GM18858 (cell line): ENCODE data around the gene GPC6.

Experiments
- ATAC-seq: cut with Tn5 transposase; IDR thresholded peaks from one replicate; pipeline ENCODE4 v1.9.1; 2021; ENCODE audit not compliant: unreplicated experiment

The GPC6 gene

DNA sequence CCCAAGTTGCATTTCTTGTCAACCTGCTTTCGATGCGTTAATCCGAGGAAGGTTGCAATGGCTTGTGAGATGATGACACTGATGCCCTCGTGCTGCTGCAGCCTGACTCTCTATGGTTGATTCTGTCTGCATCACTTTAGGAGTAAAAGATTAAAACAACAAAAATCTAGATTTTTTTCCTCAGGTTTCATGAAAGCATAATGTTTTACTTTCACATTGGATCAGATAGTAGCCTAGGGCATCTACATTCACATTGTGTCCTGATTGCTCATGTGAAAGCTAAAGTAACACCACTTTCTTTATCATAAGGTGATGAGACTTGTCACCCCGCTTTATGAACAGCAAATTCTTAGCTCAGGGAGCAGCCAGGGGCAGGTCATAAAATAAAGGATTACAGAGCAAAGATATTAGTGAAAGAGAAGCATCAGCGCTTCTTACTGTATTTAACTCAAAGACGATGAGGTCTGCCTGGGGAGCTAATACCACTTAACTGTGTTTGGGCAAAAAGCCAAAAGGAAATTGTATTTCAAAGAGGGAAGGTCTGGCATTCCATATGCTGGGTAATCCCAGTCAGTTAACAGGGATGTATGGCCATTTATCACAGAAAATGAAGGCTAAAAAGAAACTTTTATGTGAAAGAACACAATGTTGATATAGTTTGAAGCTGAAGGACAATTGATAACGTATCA is 270.5 kb downstream of the GPC6 start:
- ATAC-seq, result no peak

DNA sequence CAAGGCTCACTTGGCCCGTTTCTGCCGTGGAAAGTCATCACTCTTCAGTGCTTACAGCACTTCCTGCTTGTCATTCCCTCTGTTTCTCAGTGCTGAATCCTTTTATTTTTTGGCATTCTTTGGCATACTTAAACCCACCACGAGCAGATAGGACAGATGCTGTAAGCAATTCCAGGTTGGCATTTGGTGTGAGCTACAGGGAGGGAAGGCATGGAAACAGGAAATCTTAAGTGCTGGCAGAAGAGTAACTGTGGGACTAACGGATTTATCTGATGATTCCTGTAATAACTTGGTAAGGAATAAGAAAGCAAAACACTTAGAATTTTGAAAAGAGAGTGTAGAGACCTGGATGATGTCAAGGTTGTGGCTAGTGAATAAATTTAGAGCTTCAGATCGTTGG is 273.4 kb downstream of the GPC6 start:
- no peak for ATAC-seq

DNA sequence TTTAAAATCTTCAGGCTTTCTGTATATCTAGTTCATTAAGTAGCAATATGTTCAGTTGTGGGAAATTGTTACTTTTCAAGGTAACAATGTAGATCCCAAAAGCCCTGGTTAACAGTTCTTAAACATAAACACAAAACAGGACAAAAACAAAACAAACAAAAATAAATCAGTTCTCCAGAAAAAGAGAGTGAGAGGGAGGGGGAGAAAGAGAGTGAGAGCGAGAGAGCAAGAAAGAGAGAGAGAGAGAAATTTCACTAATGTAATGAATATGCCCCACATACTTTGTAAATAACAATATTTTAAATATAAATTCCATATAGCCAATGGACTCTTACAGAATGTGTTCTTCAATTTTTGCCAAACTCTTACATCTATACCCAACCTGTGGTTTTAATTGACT is 275.5 kb downstream of the GPC6 start:
- ATAC-seq, result no peak

DNA sequence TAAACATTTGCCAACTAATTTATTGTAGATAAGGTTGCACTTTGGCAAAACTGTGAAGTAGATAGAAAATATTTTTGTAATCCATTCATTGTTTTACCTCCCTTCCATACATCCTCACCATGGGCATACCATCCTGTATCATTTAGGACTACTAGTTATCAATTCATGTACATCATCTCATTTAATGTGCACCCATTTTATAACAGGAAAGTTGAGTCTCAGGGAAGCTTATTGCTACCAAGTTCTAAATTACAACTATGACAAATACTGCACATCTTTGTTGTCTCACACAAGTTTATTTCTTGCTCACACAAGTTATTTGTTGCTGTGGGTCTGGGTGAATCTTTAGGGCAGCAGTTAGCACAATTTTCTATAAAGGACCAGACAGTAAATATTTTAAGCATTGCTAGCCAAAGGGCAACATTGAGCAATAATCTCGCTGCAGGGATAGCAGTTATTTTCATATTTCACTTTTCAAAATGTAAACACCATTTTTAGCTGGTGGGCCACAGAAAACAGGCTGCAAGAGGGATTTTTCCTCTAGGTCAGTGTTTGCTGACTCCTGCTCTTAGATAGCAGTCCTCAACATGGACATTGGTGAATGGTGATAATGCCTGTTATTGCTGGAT is 276.5 kb downstream of the GPC6 start:
- no peak for ATAC-seq

DNA sequence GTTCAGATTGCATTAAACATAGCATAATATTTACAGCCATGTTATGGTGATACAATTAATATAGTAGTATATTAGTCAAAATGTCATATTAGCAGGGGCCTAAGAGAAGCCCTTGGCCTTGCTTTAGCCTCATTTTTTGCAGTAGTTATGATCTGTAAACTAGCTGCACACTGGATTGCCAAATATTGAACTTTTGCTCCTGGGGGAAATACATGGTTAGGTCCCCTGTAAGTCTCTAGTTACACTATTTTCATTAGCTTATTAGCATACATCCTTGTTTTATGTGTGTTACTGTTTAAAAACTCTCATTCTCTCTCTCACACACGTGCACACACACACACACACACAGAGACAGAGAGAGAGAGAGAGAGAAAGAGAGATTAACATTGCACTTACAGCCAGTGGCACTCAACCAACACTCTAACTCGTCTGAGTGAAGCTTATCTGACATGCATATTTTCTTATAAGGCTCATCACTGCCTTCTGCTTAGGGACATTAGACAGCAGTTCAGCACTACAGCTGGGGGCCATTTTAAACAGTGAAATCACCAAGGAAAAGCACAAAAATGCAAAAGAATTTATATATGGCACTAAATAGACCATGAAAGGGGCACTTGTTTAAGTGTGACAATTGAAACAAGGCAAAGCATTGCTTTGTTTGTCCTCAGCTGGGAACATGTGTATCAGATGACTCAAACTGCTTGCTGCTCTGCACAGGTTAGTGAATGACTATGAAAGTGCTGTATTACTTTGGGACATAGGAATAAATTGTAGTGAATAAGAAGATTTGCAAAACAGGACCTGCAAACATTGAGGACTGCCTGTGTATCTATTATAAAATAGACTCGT is 278.7 kb downstream of the GPC6 start:
- ATAC-seq, result no peak

DNA sequence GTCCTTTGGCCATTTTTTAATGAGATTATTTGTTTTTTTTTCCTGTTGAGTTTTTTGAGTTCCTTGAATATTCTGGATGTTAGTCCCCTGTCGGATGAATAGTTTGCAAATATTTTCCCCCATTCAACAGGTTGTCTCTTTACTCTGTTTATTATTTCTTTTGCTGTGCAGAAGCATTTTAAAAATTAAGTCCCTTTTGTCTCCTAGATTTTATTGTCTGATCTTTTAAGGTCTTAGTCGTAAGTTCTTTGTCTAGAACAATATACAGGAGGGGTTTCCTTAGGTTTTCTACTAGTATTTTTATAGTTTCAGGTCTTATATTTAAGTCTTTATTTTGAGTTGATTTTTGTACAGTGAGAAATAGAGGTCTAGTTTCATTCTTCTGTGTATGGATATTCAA is 284.4 kb downstream of the GPC6 start:
- no peak for ATAC-seq

DNA sequence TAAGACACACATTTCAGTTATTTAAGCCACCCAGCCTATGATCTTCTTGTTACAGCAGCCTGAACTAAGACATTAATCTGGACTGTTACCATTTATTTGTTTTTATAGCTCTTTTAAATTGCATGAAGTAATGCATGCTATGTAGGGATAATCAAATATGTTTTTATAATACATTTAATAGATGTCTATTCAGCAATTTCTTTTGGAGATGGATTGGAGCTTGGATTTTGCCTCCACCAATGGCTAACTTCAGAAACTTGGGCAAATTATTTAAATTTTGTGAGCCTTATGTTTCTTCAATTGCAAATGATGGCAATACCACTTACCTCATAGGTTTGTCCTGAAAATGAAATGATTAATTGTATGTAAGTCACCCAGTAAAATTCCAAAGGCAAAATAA is 288.7 kb downstream of the GPC6 start:
- no peak for ATAC-seq

DNA sequence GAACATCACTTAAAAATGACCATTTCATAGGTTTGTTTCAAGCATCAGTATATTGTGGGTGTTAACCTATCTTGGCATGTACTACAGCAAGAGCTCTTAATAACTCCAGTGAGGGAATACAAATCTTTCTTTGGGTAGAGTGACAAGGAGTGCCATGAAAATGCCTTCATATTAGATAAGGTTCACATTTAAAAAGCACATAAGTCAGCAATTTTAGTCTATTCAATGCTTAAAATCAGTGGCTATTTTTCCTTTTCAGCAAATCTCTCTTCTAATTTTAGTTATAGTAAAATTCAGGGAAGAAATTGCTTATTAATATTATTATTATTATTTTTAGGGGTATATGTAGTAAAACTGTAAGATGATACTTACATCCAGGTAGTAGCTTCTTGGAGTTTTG is 291.1 kb downstream of the GPC6 start:
- no peak for ATAC-seq

DNA sequence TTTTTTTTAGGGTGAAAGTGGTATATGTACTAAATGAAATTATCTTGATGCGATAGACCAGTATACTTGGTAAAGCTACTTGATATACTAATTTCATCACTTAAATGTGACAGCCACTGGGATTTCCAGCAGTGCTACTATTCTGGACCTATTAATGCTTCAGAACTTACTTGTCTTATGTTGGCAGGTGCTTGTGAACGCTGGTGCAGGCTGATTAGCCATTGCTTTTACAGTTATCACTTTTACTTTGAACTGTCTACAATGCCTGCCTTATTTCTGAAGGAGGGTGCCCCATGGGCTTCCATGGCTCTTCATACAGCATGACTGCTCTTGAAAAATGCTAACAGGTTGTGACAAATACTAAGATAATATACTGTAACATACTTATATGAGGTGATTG is 294.7 kb downstream of the GPC6 start:
- no peak for ATAC-seq

DNA sequence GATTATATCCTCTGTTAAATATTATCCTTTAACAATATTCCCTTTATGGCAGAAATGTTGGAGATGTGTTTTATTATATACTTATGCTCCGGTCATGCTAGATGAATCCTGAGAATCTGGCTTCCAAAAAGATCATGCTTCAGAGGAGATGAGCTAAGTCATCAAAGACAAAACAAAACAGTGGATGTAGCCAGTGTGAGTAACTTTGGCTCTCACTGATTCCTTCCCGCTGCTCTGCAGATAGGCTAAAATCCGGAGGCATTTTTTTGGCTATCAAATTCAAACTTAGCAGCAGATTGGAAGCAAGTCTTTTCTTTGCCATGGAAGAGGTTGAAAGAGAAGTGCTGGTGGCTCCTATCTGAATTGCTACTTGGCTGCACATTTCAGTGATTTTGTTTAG is 295.9 kb downstream of the GPC6 start:
- ATAC-seq, result no peak

DNA sequence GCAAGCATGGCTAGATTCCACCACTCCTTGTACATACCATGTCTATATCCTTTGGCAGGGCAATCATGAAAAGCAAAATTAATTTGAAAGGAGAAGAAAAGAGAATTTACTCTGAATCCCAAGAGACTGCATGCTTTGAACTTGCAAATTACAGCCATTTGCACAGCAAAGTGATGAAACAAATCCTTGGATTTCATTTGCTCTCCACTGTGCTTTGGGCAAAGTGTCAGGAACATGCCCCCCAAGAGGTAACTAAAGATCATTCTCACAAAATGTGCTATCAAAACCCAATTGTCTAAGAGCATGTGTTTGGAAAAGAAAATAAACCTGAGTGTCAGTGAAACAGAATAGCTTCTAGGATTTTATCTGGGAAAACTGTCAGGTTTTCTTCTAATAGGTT is 298.5 kb downstream of the GPC6 start:
- no peak for ATAC-seq

DNA sequence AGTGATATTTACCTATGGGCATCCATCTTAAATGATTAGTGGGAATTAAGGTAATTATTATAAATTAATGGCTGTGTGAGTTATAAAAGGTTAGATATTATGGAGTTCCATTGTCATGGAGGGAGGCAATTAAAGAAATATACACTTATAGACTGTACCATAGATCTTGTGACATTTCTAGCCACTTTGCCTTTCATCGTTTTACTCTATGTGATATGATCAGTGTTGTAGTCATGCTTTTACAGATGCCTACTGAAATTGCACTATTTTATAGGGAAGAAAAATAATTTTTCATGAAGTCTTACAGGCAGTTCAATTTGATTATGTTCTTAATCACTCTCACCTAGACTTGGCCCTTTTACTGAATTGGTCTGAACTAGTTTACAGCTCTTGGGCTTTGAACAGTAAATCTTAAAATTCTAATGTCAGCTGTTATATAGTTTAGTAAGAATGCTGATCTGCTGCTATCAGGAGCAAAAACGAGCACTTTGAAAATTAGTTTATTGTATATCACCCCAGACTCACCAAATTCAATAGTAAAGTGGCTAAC is 301.2 kb downstream of the GPC6 start:
- no peak for ATAC-seq

DNA sequence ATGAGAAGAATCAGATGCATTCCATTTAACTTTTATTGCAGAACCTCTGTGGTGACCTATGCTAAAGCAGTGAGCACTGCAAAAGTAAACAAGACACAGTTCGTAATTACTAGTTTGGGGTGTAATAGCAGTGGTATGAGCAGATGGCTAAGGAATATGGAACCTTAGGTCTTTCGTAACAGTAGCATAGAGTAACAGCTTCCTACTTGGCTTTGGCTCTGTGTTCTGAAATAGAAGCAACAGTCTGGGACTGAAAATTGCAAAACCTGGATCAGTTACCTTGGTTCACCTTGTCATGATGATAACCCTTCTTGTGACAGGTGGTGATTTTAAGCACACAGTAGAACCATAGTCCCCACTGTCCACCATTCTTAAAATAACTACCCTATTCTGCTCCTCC is 303.4 kb downstream of the GPC6 start:
- no peak for ATAC-seq

DNA sequence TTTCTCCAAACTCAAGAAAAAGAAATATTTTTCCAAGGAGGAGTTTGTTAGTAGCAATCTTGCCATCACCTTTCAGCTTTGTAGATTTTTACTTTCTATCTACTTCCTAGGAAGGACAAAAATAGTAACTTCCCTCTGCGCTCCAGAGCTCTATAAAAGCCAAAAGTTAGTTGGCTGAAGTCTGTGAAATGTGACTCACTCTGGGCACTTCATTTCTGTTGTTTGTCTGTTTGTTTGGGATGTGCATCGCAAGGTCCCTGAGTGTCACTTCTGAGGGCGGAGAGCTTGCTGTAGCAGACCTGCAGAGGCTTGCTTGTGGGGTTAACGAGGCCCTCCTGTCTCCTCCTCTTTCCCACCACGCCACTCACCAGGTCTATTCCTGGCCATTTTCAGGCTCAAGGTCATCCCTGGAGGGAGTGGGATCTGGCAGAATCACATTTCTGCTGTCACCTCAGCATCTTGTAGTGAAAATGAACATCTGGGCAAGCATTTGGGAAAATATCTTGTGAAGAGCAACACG is 307.6 kb downstream of the GPC6 start:
- ATAC-seq, result no peak

DNA sequence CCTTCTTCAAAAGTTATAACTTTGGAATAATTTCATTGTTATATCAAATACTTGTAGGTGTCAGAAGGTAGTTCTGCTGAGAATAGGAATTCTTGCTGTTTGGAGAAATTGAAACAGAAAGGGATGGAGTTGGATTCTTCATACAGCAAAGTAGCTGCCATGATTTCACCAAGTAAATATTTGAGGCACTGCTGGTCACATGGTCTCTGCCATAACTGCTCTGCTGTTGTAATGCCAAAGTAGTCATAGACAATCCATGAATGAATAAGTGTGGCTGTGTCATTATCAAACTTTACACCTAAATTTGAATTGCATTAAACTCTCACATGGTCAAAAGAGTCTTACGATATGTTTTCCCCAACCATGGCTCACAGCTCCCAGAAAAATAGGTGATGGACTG is 308.6 kb downstream of the GPC6 start:
- no peak for ATAC-seq

DNA sequence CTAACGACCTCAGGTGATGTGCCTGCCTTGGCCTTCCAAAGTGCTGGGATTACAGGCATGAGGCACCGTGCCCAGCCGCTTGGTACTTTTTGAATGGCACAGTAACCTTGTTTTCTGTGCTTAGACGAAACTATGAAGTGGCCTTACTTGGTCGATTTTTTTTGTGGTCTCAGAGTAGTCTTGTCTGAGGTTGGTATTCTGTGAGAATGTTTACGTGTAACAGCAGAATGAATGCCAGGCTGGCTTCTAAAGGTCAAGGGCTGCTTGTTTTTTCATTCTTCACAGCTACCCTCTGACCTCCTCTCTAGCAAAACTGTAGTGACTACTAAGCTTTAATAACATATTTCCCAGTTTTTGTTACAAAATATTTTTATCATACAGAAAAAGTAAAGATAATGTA is 313.3 kb downstream of the GPC6 start:
- no peak for ATAC-seq

DNA sequence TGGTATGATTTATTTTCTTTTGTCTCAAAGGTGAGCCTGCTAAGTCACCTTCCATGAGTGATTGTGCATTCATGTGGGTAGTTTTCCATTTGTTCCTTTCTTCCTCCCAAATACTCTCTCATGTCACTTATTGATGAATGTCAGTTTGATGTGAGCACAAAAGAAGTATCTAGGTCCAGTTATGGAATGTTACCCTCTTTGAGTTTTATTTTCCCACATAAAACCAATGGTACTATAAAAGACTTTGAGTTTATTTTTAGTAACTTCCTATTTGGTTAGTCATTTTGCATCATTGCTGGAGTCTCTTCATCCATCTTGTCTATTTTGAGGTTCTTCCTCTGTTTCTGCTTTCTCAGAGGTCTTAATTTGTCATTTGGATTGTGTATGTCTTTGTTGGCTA is 321.3 kb downstream of the GPC6 start:
- no peak for ATAC-seq

DNA sequence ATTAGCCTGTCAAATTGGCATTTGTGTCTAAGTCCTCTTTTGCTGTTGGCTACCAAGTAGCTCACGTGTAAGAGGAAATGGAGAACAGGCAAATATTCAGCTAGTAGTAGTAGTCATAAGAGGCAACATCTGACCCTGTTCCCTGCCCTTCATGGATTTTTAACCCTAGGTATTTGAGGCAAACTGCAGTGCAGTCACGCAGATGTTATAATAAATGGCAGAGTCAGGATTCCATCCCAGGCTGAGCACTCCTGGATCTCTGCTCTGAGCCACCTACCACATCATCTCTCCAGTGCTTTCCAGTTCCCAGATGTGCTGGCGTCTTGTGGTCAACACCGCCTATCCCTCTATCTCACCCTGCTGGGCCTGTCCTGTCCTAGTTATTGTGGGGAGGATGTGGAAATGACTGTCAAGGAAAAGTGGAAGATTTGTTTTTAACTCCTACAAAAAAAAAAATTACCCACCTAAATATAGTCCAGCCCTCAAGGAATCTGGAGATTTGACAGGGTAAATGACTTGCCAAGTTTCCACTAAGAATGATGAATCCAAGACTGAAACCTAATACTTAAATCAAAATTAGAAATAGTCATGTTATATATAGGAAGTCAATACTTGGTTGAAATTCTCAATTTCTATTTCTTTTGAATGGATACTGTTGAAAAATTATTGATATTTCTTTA is 322.9 kb downstream of the GPC6 start:
- no peak for ATAC-seq

DNA sequence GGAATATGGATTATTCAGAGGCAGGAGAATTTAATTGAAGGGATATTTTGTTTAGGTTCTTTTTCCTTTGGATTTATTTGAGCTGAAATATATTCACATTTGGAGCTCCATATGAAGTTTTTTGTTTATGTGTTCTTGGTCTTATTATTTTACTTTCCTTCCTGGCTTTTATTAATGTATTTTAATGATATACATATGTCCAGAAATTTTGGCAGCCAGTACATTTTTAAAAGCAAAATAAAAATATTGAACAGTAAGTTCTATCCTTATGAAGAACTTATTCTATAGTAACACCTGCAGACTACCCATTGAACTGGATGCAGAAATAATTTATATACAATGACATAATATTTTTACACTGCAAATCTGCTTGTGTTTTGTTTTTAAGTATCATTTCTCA is 323.6 kb downstream of the GPC6 start:
- no peak for ATAC-seq

DNA sequence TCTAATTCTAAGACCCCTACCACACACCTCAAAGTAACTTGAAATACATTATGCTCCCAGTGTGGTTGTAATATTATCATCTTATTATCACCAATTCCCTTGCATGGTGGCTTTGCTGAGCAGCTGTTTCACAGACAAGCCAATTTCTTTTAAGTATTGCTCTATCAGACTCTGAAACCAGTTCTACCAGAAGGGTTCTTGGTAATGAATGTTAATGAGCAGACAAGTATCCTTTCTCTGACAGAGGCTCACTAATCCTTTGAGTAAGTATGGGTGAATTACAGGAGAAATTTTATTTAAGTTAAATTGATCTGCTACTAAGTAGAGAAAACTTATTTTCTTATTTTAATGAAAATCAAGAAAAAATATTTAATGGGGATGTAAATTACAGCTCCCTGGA is 326.0 kb downstream of the GPC6 start:
- ATAC-seq, result no peak

DNA sequence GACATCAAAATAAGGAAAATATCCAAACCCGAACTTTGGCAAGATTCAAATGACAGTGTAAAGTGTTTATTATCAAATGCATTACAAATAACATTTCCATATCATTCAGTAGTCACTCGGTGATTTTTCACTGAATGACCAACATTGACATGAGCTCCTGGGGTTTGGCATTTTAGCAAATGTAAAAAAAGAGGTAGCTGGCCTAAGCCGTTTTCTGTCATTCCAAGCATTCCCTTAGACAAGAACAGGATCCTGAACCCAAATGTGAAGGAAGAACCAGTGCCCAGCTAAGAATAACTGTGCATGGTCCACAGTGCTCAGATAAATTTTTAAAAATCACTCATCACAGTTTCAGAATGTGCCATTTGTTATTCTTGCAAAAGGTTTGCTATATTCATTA is 327.9 kb downstream of the GPC6 start:
- no peak for ATAC-seq
